ENCODE data around the gene OR2V1.
"Not testable (repeated sequence)": the region's sequence is repeated elsewhere in the genome, so short reads cannot be mapped to it uniquely, and the experiment has no call there.

Gene OR2V1

DNA sequence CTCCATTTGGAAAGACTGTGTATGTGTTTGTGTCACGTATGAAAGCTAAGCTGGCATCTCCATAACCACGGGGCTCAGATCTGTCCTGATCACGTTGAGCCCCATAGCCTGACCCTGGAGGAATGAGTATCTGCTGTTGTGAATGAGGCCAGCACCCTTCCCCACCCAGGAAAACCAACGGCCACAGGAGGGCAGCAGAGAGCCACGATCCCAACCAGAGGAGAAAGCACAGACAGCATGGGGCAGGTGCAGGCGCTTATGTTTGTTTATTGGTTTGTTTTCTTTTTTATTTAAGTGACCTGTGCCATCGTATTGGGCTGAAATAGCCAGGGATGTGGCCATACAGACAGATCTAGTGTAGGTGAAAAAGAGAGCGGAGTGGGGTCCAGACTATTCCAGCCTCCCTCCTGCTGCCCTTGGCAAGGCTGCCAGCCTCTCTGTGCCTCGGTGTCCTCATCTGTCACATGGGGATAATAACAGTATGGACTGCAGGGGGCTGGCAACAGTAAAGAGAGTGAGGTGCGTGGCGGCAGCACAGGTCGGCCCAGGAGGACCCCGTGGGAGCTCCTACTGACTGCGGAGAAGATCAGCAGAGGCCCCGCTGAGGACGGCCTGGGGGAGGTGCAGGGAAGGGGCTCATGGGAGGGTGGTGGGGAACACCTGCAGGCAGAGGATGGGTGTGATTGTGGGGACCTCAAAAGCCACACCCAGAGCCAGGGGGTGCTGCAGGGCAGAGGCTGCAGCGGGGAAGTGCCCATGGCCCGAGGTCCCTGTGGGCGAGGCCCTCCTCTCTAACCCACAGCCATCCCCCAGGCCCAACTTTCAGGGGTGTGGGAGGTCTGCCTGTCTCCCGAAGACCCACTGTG, 28.6 kb upstream of the OR2V1 start:
- DNase-seq: peak; percentile 63 to 84 (median 76)

DNA sequence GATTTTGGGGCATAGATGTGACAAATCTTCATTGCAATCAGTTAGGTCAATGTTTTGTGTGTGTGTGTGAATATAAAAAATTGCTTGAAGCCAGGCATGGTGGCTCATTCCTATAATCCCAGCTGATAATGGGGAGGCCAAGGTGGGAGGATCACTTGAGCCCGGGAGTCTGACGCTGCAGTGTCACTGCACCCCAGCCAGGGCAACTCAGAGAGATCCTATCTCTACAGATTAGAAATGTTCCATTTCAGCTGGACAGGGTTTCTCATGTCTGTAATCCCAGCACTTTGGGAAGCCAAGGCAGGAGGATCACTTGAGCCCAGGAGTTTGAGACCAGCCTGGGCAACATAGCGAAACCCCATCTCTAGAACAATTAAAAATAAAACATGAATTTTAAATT, 27.9 kb upstream of the OR2V1 start:
- no peak for DNase-seq

DNA sequence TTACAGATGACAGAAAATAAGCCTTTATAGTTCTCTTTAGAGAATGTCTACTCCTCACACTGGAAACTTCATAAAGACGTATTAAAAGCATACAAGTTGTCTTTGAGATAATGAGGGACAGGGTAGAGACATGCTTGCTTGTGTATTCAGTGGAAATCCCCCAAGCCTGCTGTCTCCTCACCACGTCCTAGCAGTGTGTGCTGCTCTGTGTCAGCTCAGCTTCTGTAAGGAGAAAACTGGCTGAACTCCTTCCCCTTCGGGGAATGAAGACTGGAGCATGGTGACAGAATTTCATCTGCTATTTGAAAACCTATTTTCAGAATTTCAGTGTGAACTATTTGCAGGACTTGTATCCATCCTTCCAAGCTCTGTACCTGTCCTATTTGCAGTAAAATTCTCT, 25.8 kb upstream of the OR2V1 start:
- DNase-seq: no peak

DNA sequence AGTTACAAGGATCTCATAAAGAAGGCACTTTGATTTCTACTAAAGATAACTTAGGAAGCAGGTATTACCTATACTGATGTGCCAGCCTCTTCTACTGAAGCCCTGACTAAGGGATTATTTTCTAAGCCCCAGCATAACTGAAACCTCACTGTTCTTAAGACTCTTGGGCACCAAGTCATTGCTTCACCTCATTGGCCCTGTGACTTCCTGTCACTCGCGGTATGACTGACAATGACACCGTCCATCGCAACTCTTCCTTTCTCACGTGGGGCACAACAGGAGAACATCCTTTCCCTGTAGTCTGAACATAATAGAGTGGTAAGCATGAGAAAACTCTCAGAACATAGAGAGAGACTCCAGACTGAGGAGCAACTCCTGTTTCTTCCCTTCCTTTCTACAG, 22.8 kb upstream of the OR2V1 start:
- DNase-seq: no peak

DNA sequence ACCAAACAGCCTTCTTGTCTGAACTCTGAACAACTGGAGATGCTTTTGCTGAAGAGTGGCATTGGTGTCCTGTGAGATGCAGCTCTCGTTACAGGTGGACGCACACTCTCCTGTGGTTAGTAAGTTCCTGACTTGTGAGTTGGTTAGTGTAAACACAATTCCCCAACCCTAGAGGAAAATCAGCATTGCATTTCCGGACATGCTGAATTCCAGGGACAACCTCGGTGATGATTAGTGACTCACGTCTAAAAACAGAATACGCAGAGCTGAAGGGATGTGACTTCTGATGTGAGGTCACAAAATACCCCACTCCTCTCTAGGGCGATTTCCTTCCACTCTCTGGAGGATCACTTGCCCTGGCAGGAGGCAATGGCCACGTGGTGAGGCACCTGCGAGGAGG, 21.4 kb upstream of the OR2V1 start:
- no peak for DNase-seq

DNA sequence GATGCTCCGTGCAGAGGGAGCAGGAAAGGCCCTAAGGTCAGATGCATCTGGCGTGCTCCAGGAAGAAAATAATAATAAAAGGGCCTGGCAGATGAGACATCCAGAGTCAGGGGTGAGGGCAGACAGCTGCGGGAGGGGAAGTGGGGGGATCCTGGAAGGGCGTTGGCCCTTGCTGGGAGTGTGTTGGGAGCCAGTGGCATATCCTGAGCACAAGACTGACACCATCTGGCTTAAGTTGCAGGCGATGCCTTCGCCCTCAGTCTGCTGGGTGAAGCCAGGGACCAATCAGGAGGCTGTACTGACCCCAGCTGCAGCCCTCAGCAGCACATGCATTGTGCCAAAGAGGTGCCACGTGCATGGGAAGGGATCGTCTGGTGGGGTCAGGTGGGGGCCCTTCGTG, 20.2 kb upstream of the OR2V1 start:
- DNase-seq: peak in 1 of 3 experiments; percentile 6

DNA sequence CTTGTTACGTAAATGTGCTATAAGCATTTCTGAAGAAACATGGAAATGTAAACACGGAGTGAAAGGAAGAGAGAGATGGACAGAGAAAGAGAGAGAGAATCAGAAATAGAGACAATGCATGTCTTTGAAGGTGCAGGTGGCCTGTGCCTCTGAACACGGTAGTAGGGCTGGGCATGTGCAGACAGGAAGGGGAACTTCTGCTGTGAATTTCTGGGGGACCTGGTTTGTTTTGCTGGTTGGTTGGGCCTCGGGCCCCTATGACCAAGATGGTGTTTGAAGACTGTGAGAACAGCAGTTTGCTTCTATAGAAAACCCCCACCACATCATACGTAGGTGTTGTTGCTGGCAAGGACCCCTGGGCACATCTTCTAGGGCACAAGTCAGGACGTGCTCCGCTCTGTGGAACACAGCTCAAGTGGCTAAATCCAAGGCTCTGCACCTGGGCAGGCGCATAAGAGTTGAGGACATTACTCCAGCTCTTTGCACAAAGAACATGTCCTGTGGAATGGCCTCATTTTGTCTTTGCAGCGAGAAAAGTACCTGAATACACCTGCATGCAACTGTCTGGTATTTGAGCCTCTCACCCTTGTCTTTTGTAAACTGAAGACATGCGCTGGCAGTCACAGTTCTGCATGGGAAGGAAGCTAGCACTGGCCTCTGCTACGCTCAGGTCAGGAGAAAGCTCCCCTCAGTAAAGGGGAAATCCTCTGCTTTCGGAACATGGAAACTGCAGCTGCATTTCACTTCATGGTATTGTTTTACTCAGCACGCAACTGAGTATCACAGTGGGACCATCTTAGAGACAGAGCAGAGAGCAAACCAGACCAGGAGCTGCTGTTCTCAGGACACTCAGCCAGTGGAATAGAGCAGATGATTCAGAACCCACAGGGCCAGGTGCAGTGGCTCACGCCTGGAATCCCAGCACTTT, 19.1 kb upstream of the OR2V1 start:
- no peak for DNase-seq

DNA sequence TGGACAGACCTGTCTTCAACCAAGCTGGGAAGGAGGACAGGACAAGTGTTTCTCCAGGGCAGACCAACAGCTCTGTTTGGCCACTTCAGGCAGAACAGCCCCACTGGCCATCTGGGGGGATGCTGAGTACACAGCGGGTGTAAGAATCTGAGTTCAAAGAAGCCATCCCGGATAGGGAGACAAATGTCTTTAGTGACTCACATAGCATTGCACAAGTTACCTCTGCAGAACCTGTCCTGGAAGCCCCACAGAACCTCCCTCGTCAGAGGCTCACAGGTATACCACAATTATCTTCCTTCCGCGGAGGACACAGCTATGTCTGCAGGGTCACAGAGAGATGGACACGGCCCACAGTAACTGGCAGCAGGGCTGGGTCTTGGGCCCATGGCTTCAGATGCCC, 18.4 kb upstream of the OR2V1 start:
- no peak for DNase-seq

DNA sequence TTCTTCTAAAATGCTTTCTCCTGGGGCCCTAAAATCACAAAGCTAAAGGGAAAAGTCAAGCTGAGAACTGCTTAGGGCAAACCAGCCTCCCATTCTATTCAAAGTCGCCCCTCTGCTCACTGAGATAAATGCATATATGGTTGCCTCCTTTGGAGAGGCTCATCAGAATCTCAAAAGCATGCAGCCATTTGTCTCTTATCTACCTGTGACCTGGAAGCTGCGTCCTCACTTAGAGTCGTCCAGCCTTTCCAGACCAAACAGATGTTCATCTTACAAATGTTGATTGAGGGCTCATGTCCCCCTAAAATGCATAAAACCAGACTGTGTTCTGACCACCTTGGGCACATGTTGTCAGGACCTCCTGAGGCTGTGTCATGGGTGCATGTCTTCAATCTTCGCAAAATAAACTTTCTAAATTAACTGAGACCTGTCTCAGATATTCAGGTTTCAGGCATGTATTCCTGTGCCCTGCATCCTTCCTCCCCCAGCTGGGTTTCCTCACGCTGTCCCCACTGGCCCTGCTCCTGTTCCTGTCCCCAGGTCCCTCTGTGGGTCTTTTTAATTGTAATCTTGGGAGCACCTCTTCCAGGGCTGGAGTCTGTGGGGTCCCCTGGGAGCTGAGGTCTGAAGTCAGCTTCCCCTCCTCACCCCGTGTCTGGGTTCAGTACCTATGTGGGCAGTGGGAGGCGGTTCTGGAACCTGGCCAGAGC, 16.1 kb upstream of the OR2V1 start, which contains the start of gene OR2V2:
Gene OR2V2, plus strand, starts transcription at position 660 of the 710 bp plus-strand sequence. CDS start 7,357 bp downstream, outside the sequence.
- not testable (repeated sequence) for DNase-seq

DNA sequence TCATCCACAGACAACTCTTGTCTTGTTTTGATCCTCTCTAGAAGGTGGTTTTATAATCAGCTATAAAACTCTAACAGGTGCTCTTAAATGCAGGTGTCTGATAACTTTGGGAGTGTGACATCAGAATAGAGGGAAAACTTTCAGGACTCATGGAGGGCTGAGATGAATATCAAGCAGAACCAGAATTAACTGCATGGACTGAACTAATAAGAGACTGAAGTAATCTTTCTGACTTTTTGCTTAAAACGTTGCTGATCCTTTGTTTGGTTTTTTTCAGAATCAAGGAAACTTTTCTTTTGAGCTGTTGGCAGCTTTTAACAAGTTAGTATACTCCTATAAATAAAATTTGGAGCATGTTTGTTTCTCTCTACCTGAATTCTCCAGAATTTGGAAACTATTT, 14.2 kb upstream of the OR2V1 start:
- DNase-seq: no peak

DNA sequence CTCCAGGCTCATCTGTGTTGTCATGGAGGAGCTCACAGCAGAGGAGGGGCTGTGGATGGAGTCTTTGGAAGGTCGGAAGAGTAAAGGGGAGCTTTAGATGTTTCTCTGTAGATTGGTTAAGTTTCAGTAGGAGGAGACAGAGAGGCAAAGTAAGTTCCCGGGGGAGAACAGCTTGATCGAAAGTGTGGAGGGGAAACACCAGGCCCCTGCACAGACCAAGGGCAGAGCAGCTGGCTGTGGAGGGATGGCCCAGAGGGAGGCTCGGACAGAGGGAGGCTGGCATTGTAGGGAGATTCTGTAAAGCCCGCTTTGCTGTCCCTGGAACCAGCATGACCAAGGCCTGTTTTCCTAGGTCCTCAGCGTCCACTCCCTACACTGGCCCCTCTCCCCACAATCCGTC, 11.1 kb upstream of the OR2V1 start:
- DNase-seq: no peak

DNA sequence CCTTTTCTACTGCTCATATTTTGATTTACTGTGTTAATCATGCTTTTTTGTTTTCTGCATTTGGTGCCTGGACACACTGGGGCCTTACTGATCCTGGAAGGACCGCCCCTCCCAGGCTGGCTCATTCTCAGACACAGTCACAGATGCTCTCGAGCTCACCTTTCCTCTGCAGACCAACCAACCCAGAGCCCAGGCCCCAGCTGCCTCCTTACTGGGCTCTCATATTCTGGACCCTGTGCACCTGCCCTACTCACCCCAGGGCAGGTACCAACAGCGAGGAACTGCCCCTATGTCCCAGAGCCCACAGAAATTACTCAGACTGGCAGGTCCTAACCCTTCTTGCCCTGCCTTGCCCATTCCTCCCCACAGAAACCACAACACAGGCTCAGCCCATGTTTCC, 9.8 kb upstream of the OR2V1 start:
- no peak for DNase-seq

DNA sequence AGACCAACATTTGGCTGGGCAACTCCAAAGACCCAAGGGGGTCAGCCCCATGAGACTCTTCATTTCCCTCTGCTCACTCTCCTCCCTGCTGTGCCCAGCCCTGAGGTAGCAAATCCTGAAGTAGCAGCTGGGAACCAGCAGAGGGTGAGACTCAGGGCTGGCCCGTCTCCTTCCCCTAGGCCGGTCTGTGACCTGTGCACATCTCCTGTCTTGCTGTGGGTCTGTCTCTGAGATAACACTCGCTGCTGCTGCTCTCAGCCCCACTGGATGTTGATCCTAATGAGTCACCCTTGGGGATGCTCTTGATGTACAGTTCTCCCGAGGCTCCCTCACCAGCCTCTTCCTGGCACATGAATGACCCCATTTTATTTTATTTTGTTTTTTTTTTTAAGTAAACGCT, 7.3 kb upstream of the OR2V1 start:
- DNase-seq: no peak

DNA sequence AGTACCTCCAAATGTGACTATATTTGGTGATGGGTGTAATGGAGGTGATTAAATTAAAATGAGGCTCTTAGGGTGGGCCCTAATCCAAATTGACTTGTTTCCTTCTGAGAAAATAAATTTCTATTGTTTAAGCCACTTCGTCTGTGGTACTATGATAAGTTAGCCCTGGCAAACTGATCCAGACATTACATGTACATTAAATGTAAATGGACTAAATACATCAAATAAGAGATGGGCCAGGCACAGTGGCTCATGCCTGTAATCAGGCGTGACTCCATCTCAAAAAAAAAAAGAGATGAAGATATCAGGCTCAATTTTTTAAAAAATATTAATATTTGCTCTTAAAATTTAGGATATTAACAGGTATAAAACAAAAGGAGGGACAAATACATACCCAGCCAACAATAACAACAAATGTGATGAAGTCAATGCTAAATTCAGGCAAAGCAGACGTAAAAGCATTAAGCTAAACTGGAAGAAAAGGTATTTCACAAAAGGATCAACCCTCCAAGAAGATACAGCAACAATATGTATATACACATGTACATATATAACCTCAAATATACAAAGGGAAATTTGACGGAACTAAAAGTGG, 5.5 kb upstream of the OR2V1 start:
- DNase-seq: no peak

DNA sequence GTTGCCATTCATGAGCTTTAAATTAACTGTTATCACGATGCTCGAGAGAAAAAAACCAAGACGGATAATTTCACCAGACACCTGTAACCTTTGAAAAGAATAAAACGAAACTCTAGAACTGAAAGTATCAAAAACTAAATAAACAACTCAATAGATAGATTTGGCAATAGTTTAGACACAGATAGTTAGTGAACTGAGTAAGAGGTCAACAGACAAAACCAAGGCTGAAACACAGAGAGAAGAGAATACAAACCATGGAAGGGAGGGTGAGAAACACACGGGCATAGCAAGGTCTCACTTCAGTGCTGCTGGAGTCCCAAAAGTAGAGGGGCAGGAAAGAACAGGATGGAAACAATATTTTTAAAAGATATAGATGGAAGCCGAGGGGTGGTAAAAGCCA, 3.3 kb upstream of the OR2V1 start:
- DNase-seq: no peak

DNA sequence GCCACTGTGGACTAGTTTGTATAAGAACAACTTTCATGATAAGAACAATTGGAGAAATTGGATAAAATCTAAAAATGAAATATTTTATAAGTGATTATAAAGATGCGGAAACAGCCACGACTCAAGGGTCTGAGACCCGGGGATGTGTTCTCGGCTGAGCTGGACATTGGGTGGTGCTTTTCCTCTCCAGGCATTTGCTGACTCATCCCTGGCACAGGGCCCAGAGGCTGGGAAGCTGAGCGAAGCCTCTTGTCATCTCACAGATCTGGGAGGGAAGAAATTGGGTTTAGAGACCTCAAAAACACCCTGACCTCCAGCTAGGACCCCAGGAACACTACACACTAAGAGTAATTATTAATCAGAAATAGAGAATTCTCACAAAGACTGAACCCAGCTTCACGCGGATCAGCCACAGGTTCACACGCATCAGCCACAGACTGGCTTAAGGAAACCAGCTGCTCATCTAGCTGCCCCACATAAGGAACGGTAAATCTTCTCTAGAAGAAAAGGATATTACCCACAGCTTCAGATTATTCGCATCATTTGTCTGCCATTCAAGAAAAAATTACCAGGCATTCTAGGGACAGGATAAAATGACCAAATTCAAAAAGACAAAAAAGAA, 2.8 kb upstream of the OR2V1 start:
- no peak for DNase-seq

DNA sequence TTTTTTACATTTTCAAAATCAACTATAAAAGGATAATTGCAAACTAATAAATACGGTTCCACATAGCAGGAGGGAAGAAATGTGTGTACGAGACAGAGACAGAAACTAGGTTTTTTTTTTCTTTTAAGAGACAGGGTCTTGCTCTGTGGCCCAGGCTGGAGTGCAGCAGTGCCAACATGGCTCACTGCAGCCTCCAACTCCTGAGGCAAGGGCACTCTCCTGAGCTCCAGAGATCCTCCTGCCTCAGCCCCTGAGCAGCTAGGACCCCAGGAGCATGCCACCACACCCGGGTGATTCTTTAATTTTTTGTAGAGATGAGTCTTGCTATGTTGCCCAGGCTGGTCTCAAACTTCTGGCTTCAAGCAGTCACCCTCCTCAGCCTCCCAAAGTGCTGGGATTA, 2.1 kb upstream of the OR2V1 start:
- no peak for DNase-seq

DNA sequence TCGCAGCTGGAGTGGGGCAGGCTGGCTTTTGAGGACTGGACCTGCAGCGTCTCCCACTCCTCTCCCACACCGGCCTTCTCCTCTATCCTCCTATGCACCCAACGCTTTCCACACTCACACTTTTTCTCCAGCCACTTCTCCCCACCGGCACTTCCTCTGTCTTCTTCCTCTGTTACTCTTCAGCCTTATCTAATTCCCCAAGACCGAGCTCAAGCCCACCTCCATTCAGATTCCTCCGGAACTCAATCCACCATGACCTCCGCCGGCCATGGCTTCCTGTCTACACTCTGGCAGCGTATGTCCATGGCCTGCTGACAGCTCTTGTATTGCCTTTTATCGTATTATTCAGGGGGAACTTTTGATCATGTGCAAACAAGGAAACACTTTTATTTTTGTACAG, 545 bp upstream of the OR2V1 start:
- DNase-seq: no peak

DNA sequence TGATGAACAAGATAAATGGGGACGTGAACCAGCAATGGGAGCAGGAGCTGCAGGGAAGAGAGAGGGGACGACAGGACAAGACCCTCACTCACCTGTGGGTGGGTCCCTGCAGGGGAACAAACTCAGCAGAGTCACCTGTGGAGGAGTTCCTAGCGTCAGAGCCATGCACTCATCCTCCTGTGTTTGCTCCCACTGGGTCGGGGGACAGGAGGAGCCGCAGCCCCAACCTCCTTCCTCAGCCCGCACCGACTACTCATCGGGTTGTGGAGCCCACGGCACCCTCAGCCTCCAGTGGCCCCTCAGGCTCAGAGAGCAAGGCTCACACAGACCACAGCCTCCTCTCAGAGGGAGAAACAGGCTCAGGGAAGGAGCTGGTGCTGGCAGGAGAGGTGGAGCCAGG, 888 bp downstream of the OR2V1 start:
- not testable (repeated sequence) for DNase-seq

DNA sequence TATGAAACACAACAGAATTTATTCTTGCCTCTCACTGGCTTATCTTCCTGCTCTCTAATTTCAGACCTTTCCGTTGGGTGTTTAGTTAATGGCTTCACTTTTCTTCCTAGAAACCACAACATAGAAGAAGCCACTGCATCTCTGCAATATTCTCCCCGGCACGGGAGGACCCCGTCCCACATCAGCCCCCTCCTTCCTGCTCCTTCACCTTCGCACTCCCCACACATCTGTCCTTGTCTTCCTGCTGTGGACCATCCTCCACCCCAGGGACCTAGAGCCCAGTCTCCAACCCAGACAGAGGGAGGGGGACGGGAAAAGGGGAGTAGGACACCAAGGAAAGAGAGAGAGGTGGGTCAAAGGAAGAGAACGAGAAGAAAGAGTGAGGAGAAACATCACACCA, 1.4 kb downstream of the OR2V1 start:
- DNase-seq: no peak

DNA sequence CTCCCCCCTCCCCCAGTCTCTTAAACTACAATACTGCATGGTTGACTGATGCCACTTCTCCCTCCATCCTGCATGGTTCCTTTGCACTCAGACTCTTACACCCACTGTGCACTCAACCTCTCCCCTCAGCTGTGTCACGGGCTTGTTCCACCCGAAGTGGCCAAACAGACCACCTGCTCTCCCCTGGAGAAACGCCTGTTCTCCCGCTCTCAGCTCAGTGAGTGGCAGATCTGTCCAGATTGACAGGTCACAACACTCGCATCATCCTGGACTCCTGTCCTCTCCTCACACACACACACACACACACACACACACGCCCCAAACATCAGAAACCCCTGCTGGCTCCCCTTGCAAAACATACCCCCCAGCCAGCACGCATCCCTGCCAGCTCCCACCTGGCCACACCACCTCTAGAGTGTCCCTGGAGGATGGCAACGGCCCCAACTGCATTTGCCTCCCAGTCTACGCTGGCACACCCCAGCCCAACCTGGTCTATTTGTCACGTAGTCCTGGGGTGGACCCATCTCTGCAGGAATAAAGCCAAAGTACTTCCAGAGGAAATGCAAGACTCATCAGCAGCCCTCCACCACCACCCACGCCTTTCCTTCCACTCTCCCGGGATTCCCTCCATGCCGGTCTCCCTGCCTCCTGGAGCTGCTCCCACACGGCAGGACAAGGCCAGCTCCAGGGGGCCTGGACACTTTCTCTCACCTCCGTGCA, 2.9 kb downstream of the OR2V1 start:
- peak in 1 of 3 experiments; percentile 67 for DNase-seq

DNA sequence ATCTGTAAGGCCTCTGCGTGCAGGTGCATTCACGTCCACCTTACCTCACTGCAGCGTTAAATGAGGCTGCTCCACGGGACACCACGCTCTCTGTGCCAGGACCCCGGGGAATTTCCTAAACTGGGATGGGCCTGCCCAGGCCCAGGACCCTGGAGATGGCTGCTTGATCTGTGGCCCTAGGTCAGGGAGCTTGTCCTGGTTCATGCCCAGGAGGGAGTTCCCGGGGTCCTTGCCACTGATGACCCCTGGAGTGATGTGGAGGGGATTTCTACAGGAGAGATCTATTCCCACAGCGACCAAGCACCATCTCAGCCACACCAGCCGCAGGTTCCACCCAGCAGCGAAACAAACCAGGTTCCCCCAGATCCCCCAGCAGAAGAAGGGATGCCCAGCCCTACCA, 3.5 kb downstream of the OR2V1 start:
- no peak for DNase-seq

All from NCI-H1417 (cell line).